Inflammatory macrophage treated with lipopolysaccharide for 4 hours (primary cell): ENCODE results near the gene C14orf180.
"Not testable (repeated sequence)": the region's sequence is repeated elsewhere in the genome, so short reads cannot be mapped to it uniquely, and the experiment has no call there.

Experiments
- DNase-seq: peaks from one replicate; pipeline ENCODE4 v3.0.0-alpha.2; 2020

Gene C14orf180

GRCh38 chr14:104579939-104580338 is 375 bp downstream of the C14orf180 start:
- DNase-seq, result not testable (repeated sequence)

GRCh38 chr14:104580961-104581360 is 1.4 kb downstream of the C14orf180 start:
- DNase-seq, result no peak

GRCh38 chr14:104581521-104581920 is 2.0 kb downstream of the C14orf180 start:
- DNase-seq, result no peak

GRCh38 chr14:104582005-104582404 is 2.4 kb downstream of the C14orf180 start:
- no peak for DNase-seq

- DNase-seq, result no peak
Observed at GRCh38 chr14:104582662-104583061, 3.1 kb downstream of the C14orf180 start.

- DNase-seq, result no peak
Observed at GRCh38 chr14:104583424-104584306, 4.1 kb downstream of the C14orf180 start.

GRCh38 chr14:104584557-104584956 is 5.0 kb downstream of the C14orf180 start:
- no peak for DNase-seq

GRCh38 chr14:104585966-104586697 is 6.6 kb downstream of the C14orf180 start:
- DNase-seq, result no peak

GRCh38 chr14:104586832-104587620 is 7.5 kb downstream of the C14orf180 start:
- DNase-seq, result no peak

- DNase-seq, result no peak
Observed at GRCh38 chr14:104587641-104588040, 8.1 kb downstream of the C14orf180 start.

- DNase-seq, result no peak
Observed at GRCh38 chr14:104588066-104588857, 8.7 kb downstream of the C14orf180 start.

- no peak for DNase-seq
Observed at GRCh38 chr14:104589338-104590195, 10.0 kb downstream of the C14orf180 start.

GRCh38 chr14:104590240-104590965 is 10.8 kb downstream of the C14orf180 start:
- no peak for DNase-seq

GRCh38 chr14:104591031-104591430 is 11.5 kb downstream of the C14orf180 start:
- DNase-seq, result no peak

GRCh38 chr14:104591506-104592291 is 12.1 kb downstream of the C14orf180 start:
- no peak for DNase-seq

GRCh38 chr14:104592292-104592672 is 12.7 kb downstream of the C14orf180 start:
- no peak for DNase-seq

GRCh38 chr14:104592785-104593184 is 13.2 kb downstream of the C14orf180 start:
- DNase-seq, result no peak

GRCh38 chr14:104593241-104593701 is 13.7 kb downstream of the C14orf180 start:
- DNase-seq, result no peak

- no peak for DNase-seq
Observed at GRCh38 chr14:104593710-104594136, 14.2 kb downstream of the C14orf180 start.
